Central memory CD8-positive, alpha-beta T cell (primary cell): ENCODE measurements around the gene PROZ.
A peak's percentile ranks its signal among the peaks of the same experiment; 100 is the strongest.

Experiments used
- ATAC-seq: fragments of 150-1000 bp; cut with Tn5 transposase; replicated peaks from 2 replicates; pipeline ENCODE4 v1.10.0; 2022; ENCODE audit warnings: mild to moderate bottlenecking, moderate FRiP score, moderate number of reproducible peaks; ENCODE audit not compliant: poor library complexity, severe bottlenecking; ENCODE audit errors: extremely low read depth
- DNase-seq, 2 donors: peaks; one replicate each; pipeline ENCODE4 v3.0.0; 2021; ENCODE audit warnings: low spot score in 2 of 2
- H3K27ac Mint-ChIP-seq: one replicate; pipeline ENCODE4 v1.8.0; 2022; ENCODE audit warnings: low read depth, mild to moderate bottlenecking, moderate library complexity, mixed read lengths
- H3K27me3 Mint-ChIP-seq: one replicate; pipeline ENCODE4 v1.8.0; 2022; ENCODE audit warnings: mixed read lengths
- H3K36me3 Mint-ChIP-seq: one replicate; pipeline ENCODE4 v1.8.0; 2022; ENCODE audit warnings: mild to moderate bottlenecking, moderate library complexity, mixed read lengths; ENCODE audit not compliant: insufficient read depth
- H3K4me1 Mint-ChIP-seq: one replicate; pipeline ENCODE4 v1.8.0; 2022; ENCODE audit warnings: mixed read lengths
- H3K4me3 Mint-ChIP-seq: one replicate; pipeline ENCODE4 v1.8.0; 2022; ENCODE audit warnings: mild to moderate bottlenecking, moderate library complexity, mixed read lengths
- H3K9me3 Mint-ChIP-seq: one replicate; pipeline ENCODE4 v1.8.0; 2022; ENCODE audit warnings: mixed read lengths

The PROZ gene

DNA sequence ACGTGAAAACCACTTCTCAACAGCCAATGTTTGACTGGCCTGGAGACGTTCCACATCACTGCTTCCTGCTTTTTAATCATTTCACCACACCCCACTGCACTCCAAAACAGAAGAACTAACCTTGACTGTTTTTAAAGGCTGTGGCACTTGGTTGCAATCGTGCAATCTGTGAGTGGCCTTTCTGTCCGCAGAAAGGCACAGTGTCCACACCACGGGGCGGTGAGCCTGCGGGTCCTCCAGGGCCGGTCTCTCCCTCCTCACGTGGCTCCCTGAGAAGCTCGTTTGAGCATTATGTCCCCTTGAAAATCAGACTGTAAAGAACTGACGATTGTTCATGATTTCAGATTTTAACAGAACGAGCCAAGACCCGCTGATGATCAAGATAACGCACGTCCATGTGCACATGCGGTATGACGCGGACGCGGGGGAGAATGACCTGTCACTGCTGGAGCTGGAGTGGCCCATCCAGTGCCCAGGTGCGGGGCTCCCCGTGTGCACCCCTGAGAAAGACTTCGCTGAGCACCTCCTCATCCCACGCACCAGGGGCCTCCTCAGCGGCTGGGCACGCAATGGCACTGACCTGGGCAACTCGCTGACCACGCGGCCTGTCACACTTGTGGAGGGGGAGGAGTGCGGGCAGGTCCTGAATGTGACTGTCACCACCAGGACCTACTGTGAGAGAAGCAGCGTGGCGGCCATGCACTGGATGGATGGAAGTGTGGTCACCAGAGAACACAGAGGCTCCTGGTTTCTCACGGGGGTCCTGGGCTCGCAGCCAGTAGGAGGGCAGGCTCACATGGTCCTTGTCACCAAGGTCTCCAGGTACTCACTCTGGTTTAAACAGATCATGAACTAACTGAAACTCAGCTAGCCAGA lies 13.0 kb downstream of the PROZ start:
- no peak overlapping the region for H3K4me3 Mint-ChIP-seq
- peaks cover 10% of the 10 kb centered on the region for H3K36me3 Mint-ChIP-seq
- H3K27me3 Mint-ChIP-seq: no peaks in the 10 kb centered on the region
- DNase-seq (no peak), ATAC-seq (no peak)
- H3K27ac Mint-ChIP-seq: peak overlapping the region; percentile 22
- peaks cover 21% of the 10 kb centered on the region for H3K4me1 Mint-ChIP-seq
- H3K9me3 Mint-ChIP-seq: no peaks in the 10 kb centered on the region

DNA sequence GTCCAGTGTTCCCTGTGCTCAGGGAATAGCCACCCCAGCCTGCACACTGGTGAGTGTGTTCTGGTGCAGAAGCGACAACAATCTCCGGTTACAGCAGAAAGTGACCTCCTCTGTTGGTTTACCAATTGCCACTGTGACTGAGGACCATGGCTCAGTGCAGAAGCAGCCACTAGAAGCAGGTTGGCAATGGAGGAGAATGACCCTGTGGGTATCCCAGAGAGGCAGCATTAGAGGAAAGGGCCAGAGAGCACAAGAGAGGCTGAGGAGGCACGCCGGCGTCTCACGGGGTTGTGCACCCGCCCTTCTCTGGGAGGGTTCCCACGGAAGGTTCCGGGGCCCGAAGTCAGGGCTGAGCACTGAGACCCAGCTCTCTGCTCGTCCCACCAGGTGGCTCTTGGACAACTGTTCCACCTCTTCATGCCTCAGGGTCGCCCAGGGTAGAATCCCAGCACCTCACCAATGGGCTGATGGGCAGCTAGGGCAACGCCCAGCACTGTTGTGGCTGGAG lies 14.0 kb downstream of the PROZ start:
- DNase-seq (no peak), ATAC-seq (no peak)
- Mint-ChIP-seq H3K9me3 (no peaks in the 10 kb centered on the region), H3K27ac (peak overlapping the region; percentile 22), H3K4me3 (no peak overlapping the region), H3K4me1 (peaks cover 20% of the 10 kb centered on the region), H3K36me3 (peaks cover 12% of the 10 kb centered on the region), H3K27me3 (no peaks in the 10 kb centered on the region)

DNA sequence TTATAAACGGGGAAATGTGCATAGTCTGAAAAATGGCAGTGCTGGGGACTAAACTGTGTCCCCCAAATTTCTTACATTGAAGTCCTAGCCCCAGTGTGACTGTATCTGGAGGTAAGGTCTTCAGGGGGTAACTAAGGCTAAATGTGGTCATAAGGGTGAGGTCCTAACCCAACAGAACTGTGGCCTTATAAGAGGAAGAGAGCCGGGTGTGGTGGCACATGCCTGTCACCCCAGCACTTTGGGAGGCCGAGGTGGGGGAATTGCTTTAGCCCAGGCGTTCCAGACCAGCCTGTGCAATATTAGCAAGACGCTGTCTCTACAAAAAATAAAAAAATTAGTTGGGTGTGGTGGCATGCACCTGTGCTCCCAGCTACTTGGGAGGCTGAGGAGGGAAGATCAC lies 17.8 kb downstream of the PROZ start:
- ATAC-seq (peak; percentile 99), DNase-seq (peak in 1 of 2 donors; percentile 46)
- no peaks in the 10 kb centered on the region for H3K9me3 Mint-ChIP-seq
- H3K4me3 Mint-ChIP-seq: peak overlapping the region; percentile 69
- no peaks in the 10 kb centered on the region for H3K27me3 Mint-ChIP-seq
- peaks cover 29% of the 10 kb centered on the region for H3K4me1 Mint-ChIP-seq
- peak overlapping the region; percentile 99 for H3K27ac Mint-ChIP-seq
- H3K36me3 Mint-ChIP-seq: peaks cover 26% of the 10 kb centered on the region

DNA sequence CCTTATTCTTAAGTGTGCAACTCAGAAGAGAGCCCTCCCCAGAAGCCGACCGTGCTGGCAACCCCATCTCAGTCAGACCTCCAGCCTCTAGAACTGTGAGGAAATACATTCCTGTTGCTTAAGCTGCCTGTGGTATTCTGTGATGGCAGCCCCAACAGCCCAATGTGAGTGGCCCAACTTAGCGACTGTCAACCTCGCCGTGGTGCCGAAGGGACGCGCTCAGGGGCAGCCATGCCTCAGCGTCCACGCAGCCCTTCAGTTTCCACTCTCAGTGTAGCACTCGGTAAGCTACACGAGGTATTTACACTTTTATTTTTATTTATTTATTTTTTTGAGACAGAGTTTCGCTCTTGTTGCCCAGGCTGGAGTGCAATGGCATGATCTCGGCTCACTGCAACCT lies 18.4 kb downstream of the PROZ start:
- Mint-ChIP-seq H3K9me3 (no peaks in the 10 kb centered on the region), H3K27me3 (no peaks in the 10 kb centered on the region), H3K4me3 (no peak overlapping the region), H3K4me1 (peaks cover 29% of the 10 kb centered on the region), H3K27ac (peak overlapping the region; percentile 99), H3K36me3 (peaks cover 24% of the 10 kb centered on the region)
- no peak for DNase-seq
- ATAC-seq: no peak

DNA sequence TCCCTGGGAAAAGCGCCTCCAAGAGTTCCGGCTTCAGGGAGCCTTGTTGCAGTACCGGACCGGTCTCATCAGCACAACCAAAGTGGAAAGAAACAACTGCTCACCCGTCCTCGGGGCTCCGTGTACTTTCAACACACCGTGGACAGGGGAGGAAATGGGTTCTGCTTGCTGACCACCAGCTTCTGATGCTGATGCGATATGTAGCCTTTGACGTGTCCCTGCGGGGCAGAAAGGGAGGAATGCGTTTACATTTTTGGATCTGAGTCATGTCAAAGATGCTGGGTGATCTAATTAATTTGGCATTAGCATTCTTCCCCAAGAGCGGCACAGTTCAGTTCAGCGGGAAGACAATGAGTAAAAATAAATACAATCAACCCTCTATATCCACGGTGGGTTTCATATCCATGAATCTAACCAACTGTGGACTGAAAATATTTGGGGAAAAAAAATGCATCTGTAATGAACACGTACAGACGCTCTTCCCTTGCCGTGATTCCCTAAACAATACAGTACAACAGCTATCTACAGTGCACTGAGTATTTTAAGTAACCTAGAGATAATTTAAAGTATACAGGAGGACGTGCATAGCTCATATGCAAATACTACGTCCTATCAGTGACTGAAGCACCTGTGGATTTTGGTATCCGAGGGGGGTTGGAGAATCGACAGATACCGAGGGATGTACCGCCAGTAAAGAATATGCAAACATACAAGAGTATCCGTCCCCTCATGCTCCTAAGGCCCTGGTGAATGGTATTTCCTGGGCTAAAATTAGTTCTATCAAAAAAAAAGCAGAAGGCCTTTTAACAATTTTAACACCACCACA lies 19.8 kb downstream of the PROZ start:
- Mint-ChIP-seq H3K27ac (no peak overlapping the region), H3K27me3 (no peaks in the 10 kb centered on the region), H3K4me3 (no peak overlapping the region), H3K9me3 (no peaks in the 10 kb centered on the region), H3K4me1 (peaks cover 32% of the 10 kb centered on the region), H3K36me3 (peaks cover 24% of the 10 kb centered on the region)
- ATAC-seq (no peak), DNase-seq (no peak)

DNA sequence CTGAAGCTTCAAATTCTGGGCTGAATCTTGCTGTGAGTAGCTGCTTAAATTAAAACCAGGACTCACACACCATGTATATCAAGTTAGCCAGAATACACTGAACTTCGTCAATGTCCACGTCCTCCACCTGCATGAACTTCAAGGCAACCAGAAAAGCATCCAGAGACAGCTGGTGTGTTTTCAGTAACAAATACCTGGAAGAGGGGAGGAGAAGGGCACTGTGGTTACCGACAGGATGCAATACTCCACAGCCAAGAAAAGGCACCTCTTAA lies 20.4 kb downstream of the PROZ start:
- ATAC-seq: no peak
- H3K4me1 Mint-ChIP-seq: peaks cover 37% of the 10 kb centered on the region
- H3K27ac Mint-ChIP-seq: no peak overlapping the region
- no peak for DNase-seq
- H3K27me3 Mint-ChIP-seq: no peaks in the 10 kb centered on the region
- H3K4me3 Mint-ChIP-seq: no peak overlapping the region
- H3K36me3 Mint-ChIP-seq: peaks cover 28% of the 10 kb centered on the region
- no peaks in the 10 kb centered on the region for H3K9me3 Mint-ChIP-seq

DNA sequence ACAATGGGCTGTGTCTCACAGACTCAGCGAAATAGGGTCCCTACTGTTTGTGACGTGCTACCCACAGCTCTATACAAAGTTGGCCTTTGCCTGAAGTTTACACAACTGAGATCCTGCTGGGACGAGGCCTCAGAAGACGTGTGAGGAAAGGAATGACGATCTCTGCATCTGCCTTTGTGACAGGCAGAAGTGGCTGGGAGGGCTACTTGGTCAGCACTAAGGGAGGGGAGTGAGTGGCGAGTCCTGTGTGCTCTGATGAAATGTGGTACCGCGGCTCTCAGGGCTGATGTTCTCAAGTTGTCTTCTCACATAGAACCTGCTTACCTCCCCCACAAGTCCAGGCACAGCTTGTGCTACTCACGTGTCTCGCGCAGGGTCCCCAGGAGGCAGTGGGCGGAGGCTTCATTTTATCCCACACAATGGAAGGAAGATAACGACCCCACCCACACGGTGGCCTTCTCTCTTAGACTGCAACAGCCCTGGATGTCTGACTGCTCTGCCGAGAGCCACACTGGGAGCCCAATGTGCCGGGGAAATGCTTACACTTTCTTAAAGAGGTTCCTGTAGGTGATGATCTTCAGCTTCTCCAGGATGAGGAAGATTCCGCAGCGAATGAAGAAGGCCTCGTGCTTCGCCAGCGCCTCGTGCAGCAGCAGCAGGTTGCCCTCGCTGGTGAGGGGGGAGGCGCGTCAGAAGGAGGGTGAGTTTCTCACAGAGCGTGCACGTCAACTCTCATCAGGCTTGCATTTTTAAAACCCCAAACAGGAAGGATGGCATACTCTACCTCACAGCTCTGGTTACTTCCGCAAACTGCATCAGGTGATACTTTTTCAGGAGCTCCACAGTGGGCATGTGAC lies 21.2 kb downstream of the PROZ start:
- peak overlapping the region; percentile 36 for H3K4me3 Mint-ChIP-seq
- peaks cover 43% of the 10 kb centered on the region for H3K4me1 Mint-ChIP-seq
- no peaks in the 10 kb centered on the region for H3K9me3 Mint-ChIP-seq
- no peaks in the 10 kb centered on the region for H3K27me3 Mint-ChIP-seq
- peaks cover 30% of the 10 kb centered on the region for H3K36me3 Mint-ChIP-seq
- ATAC-seq (peak; percentile 45), DNase-seq (no peak)
- H3K27ac Mint-ChIP-seq: peak overlapping the region; percentile 79

DNA sequence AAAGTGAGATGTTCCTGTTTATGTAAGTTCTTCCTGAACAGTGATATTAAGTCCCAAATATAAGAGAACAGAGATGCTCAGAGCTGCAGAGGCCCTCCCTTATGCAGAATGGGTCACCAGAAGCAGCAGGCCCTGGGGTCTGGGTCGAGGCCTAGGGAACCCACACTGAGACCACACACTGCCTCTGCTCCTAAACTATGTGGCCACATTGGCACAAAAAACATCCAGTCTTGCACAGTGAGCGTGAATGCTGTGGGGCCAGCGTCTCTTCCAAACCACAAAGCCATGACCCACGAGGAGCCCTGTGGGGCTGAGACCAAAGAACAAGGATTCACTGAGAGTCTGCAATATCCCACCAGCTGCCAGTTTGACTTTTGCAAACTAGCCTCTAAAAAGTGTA lies 23.6 kb downstream of the PROZ start:
- DNase-seq (no peak), ATAC-seq (no peak)
- no peaks in the 10 kb centered on the region for H3K9me3 Mint-ChIP-seq
- no peak overlapping the region for H3K4me3 Mint-ChIP-seq
- no peaks in the 10 kb centered on the region for H3K27me3 Mint-ChIP-seq
- H3K4me1 Mint-ChIP-seq: peaks cover 53% of the 10 kb centered on the region
- H3K36me3 Mint-ChIP-seq: peaks cover 31% of the 10 kb centered on the region
- H3K27ac Mint-ChIP-seq: peak overlapping the region; percentile 22

DNA sequence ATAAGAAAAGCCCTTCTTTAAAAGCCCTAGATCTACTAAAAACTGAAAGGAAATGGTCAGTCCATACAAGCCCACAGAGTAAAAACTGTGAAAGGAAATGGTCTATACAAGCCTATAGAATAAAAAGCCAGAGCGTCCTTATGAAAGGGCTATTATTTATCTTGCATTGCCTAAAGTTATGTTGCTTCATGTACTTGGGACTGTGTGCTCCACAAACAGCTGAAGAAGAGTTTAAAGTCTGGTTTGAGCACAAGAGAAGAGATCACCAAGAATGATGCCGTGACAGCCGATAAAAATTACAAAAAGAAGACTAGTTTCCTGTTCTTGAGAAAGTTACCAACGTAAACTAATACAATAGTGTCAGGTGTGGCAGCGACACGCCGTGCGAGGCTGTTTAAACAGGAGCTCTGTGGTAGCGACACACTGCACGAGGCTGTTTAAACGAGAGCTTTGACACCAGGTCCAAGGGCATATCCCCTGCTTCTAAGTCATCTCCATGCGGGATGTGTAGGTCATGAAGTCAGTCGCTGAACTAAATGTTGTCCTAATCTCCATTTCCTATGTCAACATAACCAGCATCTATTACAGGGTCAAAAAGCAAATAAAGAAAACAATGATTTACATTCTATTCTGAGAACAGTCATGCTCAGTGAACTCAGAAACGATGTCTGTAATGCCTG lies 25.1 kb downstream of the PROZ start:
- Mint-ChIP-seq H3K4me1 (peaks cover 67% of the 10 kb centered on the region), H3K27me3 (no peaks in the 10 kb centered on the region), H3K27ac (peak overlapping the region; percentile 22), H3K36me3 (peaks cover 32% of the 10 kb centered on the region), H3K9me3 (no peaks in the 10 kb centered on the region), H3K4me3 (peak overlapping the region; percentile 37)
- DNase-seq (no peak), ATAC-seq (no peak)

DNA sequence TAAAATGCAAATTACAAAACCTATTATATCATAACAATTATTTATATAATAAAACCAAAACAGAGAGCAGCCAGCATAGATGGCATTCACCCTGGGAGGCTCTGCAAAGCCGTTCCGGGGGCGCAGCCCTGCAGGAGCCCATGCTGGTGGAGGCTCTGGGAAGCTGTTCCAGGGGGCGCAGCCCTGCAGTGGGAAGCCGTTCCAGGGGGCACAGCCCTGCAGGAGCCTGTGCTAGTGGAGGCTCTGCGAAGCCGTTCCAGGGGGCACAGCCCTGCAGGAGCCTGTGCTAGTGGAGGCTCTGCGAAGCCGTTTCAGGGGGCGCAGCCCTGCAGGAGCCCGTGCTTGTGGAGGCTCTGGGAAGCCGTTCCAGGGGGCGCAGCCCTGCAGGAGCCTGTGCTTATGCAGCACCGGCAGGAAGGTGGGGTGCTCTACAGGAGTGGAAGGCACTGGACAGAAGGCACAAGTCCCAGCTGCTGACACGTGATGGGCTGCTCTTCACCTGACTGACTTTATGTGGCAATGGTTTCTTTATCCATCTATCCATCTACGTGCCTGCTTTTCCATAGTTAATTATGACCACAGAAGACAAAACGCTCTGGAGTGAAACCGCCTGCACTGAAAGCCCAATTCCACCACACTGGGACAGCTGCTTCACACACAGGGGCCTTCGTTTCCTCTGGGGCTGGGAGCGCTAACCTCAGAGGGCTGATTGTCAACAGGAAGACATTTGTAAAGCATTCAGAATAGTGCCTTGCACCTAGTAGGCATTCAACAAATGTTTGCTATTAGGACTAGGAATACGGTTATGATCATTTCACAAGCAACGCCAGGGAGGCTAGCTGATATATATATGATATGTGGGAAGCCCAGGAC lies 26.4 kb downstream of the PROZ start:
- Mint-ChIP-seq H3K36me3 (peaks cover 34% of the 10 kb centered on the region), H3K4me1 (peaks cover 64% of the 10 kb centered on the region), H3K27me3 (no peaks in the 10 kb centered on the region), H3K4me3 (peak overlapping the region; percentile 79), H3K27ac (peak overlapping the region; percentile 70), H3K9me3 (no peaks in the 10 kb centered on the region)
- DNase-seq (no peak), ATAC-seq (peak; percentile 70)
